GM19043 (cell line): Measurements from ENCODE around the gene TOPAZ1.
A peak's percentile ranks its signal among the peaks of the same experiment; 100 is the strongest.
"Not testable (repeated sequence)": the region's sequence is repeated elsewhere in the genome, so short reads cannot be mapped to it uniquely, and the experiment has no call there.

Experiments used
- ATAC-seq: cut with Tn5 transposase; IDR thresholded peaks from one replicate; pipeline ENCODE4 v1.9.1; 2021; ENCODE audit warnings: low read depth; ENCODE audit not compliant: unreplicated experiment

TOPAZ1 gene

DNA sequence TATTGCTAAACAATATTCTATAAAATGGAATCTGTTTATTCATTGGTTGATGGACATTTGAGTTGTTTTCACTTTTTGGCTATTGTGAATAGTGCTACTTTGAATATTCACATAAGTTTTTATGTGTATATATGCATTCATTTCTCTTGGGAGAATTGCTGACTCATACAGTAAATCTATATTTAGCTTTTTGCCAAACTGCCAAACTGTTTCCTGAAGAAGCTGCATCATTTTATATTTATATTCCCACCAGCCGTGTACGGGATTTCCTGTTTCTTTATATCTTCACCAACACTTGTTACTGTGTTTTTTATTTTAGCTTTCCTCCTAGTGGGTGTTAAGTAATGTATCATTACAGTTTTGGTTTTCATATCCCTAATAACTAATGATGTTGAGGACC is 84.3 kb downstream of the TOPAZ1 start:
- no peak for ATAC-seq

DNA sequence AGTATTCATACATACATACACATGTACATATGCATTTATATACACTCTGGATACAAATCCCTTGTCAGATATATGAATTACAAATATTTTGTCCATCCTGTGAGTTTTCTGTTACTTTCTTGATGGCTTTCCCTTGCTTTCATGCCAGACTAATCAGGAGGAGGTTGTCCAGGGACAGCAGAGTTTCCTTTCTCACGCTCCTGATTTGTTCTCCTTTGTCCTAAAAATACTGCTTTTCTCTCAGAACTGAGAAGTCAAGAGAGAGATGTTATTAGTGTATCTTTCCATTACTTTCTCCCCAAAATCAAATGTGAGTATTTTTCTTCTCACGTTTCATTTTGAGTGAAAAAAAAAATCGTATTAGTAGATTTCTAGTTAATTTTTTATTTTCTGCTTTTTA is 84.8 kb downstream of the TOPAZ1 start:
- ATAC-seq: no peak

GRCh38 chr3:44329946-44330345 is 88.3 kb downstream of the TOPAZ1 start:
- no peak for ATAC-seq

DNA sequence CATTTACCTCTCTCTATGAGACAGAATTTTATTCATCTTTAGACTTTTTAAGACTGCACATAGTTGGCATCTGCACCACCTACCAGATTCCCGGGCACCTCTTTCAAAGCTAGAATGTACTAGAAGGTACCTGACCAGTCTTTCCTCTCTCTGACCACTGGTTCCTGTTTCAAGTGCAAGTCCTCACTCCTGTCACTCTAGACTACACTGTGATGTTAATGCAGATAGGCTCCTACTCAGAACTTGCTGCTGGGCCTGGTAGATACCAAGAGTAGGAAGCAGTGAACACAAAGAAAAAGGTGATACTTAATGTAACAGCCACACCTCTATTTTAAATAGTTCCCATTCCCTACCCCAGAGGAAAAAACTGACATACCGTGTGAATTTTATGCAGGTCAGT is 88.8 kb downstream of the TOPAZ1 start:
- no peak for ATAC-seq

- ATAC-seq: no peak
Measured at GRCh38 chr3:44334326-44334725, 92.6 kb downstream of the TOPAZ1 start.

DNA sequence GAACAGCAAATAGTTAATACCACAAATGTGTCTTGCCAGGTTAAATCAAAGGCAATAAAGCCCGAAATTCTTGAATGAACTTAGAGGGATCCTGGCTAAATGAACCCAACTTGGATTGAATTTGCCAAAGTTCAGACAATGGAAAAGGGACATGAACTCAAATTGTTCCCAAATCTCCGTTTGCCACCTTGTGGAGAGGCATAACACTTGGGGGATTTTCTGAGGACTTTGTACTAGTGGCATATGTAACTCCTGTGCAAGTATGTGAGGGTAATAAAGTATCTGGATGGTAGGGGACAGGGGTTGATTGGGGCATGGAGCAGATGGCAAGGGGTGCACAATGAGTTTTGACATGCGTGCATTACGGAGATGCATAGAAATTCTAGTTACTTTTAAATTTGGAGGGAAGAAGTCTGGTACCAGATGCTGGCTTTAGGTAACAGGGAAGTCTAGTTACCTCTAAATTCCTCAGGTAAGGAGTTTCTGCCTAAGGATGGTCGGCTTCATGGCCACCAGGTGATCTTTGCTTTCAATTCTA is 95.6 kb downstream of the TOPAZ1 start:
- no peak for ATAC-seq

DNA sequence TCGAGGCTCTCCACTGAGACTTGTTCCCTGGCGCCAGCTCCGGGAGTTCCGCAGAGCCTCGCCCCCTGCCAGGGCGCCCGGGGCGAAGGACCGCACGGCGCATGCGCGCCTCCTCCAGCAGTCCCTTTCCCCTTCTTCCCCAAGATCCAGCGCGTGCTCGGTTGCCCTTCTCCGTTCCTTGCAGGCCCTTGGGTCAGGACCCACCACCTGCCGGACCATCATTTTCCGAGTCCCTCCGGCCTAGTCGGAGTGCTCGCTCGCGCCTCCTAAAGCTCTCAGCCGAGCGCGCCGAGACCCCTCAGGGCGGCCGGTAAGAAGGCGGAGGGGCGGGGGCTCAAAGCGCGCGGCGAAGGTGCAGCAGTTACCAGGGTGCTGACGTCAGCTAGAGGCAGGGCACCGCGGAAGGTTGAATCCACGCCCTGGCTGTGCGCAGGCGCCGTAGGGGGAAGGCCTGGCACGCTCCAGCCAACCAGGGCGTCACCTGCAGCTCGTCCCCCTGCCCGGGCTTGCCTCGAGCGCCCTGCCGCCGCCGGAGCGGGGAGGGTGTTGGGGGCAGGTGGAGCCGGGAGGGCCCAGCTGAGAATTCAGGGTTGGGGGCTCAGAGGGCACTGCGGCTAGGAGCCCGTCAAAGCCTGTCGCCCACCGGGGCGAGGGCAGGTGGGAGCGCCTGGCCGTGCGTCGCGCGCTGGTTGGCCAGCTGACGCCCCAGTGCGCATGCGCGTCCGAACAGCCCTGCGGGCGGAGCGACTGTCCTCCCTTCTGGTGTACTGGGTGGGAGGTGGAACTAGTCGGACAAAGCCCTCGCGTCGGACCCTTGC is 96.5 kb downstream of the TOPAZ1 start, which contains the start of gene TCAIM:
Gene TCAIM (plus strand): TSS at position 757 of the 818 bp plus-strand sequence. CDS start 16,017 bp downstream, outside the sequence.
- peak; percentile 90 for ATAC-seq

DNA sequence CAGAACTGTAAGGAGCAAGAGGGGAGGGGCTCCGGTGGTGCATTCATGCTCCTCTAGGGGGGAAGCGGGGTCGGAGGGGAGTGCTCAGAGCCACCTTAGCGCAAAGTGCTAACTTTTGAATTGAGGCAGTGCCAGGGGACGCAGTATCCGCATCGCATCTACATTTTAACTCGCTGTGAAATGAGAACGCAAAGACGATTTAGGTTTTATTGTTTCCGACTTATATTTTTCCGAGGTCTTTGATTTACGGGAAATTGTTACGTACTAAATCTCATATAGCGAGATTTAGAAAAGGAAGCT is 97.1 kb downstream of the TOPAZ1 start:
- ATAC-seq: no peak

DNA sequence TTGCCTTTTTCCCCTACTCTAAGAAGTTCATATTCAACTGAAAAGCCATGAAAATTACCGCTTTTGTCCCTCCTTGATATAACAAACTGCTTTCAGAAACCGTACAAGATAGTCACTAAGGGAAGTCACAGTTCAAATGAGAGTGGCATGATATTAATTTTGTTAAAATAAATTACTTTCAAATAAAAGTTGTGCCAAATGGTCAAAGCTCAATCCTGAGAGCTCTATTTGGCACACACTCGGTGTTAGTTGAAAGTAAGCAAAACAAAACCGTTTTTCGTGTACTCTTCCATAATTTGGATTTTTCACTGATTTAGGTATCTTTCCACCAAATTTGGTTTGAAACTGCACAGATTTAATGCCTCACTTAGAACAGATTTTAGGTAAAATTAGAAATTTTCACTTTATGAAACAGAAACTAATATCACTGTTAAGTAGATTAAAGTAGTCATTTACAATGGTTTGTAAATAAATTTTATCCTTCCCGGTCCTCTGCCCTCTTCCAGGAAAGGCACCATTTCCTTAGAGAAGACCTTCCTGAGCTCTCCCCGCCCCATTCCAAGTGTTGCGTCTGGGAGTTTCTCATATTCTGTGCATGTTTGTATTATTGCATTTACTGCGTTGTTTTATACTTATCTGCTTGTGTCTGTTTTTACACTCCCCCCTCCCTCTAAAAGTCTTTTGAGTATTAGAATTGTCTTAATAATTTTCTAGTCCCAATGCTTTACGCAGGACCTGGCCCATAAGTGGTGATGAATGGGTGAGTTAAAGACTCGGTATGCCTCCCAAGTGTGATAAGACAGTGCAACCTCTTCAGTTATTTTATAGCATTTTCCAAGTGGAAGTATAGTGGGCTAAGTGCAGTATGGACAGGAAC is 97.7 kb downstream of the TOPAZ1 start:
- no peak for ATAC-seq

- no peak for ATAC-seq
Measured at GRCh38 chr3:44340058-44340395, 98.3 kb downstream of the TOPAZ1 start.

DNA sequence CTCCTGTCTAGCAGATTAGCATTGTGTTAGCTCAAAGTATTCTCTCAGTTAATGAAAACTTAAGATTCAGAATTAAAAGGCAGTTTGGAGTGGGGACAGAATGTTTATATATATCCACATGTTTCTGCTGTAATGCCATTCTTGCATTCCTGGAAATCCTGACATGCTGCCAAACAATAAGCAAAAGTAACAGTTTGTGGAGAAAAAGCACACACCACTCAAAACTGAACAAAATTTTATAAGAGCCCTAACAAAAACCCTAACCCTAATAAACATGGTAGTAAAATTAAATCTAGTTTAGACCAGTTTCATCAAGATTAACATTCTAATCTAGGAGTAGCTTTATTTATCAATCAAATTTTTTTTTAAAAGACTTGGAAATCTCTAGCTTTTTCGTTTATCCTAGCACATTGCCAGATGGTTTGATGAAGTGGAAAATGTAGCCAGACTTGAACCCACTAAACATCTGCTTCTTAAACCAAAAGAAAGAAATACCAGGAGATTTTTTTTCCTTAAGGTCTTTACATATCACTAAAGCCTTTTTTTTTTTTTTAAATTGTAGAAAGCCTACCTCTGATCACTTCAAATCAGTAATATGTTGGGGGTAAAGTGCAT is 100.6 kb downstream of the TOPAZ1 start:
- ATAC-seq: no peak

DNA sequence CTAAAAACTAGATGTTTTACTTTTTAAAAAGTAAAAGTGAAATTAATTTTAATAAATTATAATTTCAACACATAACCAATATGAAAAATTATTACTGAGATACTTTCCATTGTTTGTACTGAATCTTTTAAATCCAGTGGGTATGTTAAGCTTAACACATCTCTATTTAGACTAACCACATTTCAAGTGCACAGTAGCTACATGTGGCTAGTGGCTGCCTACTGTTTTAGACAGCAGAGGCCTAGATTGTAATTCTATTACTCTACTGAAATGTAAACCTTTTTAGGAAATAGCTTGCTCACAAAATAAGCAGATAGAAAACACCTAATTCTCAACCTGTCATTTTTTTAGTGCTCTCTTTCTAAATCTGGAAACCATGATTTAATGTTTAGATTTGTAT is 101.7 kb downstream of the TOPAZ1 start:
- no peak for ATAC-seq

GRCh38 chr3:44346590-44346989 is 104.9 kb downstream of the TOPAZ1 start:
- not testable (repeated sequence) for ATAC-seq

GRCh38 chr3:44348993-44349392 is 107.3 kb downstream of the TOPAZ1 start:
- ATAC-seq: no peak

- no peak for ATAC-seq
Measured at GRCh38 chr3:44353355-44353924, 111.8 kb downstream of the TOPAZ1 start.

GRCh38 chr3:44355362-44356033 is 113.8 kb downstream of the TOPAZ1 start:
- ATAC-seq: no peak

DNA sequence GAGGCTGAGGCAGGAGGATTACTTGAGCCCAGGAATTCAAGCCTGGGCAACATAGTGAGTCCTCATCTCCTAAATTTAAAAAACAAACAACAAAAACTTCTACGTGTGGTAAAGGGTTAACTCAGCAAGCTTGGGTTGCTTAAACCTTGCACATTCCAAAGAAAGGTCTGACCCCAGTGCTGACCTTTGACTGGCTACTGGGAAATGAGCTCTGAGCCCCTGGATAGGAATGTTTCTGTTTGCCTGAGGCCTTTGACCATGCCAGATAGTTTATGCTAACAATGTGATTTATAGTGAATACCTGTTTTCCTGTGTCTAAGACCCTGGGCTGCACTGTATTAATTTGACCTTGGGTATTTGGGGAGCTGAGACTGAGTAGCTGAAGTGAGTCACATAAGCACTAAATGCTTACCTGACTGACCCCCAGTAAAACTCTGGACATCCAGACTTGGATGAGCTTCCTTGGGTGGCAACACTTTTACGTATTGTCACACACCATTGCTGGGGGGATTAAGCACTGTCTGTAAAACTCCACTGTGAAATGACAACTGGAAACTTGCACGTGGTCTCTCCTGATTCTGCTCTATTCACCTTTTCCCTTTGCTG is 117.6 kb downstream of the TOPAZ1 start:
- ATAC-seq: no peak

DNA sequence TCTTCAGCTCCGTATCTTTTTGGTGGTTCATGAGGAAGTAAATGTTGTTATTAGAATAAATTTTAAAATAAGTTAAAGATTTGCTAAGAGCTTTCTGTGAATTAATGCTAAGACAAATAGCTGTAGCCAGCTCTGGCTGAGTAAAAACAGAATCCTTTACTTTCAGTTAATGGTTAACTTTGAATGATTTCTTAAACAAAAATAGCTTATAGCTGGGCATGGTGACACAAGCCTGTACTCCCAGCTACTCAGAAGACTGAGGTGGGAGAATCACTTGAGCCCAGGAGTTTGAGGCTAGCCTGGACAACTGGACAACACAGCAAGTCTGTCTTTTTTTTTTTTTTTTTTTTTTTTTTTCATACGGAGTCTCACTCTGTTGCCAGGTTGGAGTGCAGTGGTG is 121.9 kb downstream of the TOPAZ1 start:
- peak; percentile 96 for ATAC-seq

DNA sequence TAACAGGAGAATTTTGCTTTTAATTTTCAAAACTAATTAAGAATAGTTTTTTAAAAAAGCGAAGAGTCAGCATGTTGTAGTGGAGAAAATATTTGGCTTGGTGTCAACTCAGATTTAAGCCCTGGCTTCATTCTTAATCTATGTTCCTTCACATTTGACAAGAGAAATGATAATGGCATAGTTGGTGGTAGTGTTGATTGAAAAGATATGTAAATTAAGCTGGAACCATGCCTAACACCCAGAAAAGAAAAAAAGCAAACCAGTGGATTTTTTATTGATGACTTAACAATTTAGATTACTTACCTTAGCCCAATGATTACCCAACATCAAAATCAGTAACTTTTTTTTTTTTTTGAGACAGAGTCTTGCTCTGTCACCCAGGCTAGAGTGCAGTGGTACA is 124.3 kb downstream of the TOPAZ1 start:
- no peak for ATAC-seq

- no peak for ATAC-seq
Measured at GRCh38 chr3:44375450-44375849, 133.8 kb downstream of the TOPAZ1 start.
